NCI-H1694 treated with DMSO at 0.1 percent for 48 hours (cell line): ENCODE measurements around the gene CCDC27.

Experiments used
- DNase-seq: peaks from one replicate; lab custom pipeline; 2025; lab: John Stamatoyannopoulos, UW

The CCDC27 gene

DNA sequence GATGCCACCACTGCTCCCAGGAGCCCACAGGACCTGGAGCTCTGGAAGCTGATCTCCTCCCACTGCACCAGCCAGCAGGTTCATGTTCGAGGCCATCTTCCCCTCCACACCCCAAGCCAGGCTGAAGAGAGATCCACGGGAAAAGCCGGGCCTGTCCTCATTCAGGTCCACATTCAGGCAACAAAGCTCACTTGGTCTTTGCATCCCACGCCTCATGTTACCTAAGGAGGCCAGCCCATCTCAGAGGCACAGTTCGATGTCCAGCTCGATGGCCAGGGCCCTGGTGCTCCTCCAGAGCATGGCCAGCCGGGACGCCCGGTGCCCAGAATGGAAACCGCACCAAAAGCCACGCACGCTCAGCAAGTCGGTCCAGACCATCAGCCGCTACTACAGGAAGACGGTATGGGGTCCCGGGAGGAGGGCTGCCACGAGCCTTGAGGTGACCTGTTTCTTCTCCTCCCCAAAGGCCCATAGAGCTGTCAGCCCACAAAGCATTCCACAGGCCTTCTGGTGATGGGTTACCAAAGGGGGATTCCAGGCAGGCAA is at the start of gene CCDC27:
Gene CCDC27, plus strand, starts transcription at position 51 of the 546 bp plus-strand sequence. Its CDS starts 32 bp downstream, at position 83.
- no peak for DNase-seq

DNA sequence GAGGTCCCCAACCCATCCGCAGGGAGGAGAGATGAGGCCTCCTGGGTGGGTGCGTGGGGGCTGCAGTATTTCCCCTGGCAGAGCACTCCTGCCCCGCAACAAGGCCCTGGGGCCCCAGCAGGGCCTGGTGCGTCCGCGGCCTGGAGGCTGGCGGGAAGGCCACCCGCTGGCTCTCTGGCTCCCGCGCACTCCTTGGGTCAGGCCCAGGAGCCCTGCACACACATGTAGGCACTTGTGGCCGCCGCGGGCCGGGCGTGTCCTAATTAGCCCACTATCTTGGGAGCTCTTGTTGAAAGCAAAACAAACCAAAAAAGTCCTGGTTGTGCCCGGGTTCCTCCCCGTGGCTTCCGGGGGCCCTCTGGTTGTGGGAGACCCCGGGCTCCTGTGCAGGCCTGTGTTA is 49.7 kb upstream of the CCDC27 start:
- no peak for DNase-seq

- DNase-seq, result no peak
These were observed 49.1 kb upstream of the CCDC27 start for GRCh38 chr1:3702990-3703728.

DNA sequence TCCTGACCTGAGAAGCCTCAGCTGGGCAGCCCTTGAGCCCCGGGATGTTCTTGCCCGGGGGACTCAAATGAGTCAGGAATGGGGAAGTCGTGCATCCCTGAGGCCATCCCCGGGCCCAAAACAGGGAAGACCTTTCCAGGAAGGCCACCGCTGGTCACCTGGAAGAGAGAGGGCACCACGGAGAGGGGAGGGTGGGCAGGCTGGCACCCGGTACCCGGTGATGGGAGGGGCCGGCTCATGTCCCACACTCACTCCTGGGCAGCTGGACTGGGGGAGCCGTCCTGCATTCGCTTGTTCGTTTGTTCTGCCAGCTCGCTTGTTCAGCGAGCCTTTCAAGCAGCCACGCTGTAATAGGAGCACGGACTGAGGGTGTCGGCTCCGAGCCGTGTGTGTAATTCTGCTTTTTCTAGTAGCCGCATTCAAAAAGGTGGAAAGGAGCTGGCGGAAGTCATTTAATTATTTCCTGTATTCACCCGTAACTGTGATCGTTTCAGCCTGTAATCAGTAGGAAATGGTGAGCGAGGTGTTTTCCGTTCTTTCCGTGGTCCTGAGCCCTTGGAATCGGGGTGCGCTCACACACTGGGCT is 48.4 kb upstream of the CCDC27 start:
- no peak for DNase-seq

GRCh38 chr1:3705341-3705950 is 46.8 kb upstream of the CCDC27 start:
- no peak for DNase-seq

DNA sequence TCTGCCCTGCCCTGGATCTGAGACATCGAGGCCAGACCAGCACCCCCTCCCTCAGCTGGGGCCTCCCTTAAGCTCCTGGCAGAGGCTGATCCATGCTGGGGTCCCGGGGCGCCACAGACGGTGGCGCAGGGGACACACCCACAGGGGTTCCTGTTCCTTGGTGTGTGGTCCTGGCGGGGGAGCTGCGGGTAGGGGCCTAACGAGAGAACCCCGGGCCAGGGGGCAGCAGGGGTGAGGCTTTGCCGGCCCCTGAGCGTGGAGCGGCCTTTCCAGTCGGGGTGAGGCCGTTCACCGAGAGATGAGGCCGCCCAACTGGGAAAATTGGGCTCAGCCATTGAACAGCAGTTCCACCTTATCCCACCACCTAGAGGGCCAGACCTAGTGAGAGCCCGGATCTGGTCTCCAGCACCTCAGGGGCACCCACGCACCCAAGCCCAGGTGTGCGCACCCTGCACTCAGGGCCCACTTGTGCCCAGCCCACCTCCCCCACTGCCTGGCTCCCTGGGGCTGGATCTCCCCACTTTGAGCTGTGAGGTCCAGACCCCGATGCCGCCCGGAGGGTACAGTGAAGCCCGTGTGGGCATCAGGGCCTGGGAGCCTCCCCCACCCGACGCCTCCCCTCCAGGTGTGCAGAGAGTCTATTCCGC is 45.5 kb upstream of the CCDC27 start:
- no peak for DNase-seq

GRCh38 chr1:3707298-3707938 is 44.8 kb upstream of the CCDC27 start:
- DNase-seq, result no peak

DNA sequence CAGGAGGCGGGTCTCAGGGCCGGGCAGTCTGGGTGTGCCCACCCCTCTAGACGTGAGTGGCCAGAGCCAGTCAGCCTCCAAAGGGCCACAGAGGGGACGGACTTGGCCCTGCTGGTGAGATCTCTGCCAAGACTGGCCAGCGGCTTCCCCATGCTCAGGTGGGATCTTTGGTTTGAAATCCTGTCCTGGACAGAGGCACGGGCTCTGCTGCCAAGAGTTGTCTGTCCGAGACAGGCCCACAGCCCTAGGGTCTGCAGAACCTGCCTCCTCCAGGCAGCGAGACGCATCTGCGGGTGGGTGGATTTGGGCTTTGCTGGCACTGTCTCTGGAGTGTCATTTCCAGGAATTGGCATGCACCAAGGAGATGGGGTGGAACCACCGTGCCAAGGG is 44.3 kb upstream of the CCDC27 start:
- DNase-seq, result no peak

- DNase-seq, result no peak
These were observed 43.5 kb upstream of the CCDC27 start for GRCh38 chr1:3708791-3709190.

DNA sequence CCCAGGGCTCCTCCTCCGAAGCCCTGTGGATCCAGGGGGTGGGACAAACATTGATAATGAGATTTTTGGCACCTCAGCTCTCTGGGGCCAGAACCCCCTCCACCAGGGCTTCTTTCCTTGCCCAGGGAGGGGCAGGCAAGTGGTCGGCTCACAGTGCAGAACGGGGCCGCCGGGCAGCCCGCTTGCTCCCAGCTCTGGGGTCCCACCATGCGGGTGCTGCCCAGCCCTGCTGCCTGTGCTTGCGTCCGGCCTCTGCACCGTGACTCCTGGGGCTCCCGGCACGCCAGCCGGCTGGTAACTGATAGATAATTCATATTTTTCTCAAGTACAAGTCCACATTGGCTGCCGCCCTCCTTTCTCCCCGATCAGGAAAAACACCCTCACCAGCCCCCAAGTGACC is 42.0 kb upstream of the CCDC27 start:
- no peak for DNase-seq

DNA sequence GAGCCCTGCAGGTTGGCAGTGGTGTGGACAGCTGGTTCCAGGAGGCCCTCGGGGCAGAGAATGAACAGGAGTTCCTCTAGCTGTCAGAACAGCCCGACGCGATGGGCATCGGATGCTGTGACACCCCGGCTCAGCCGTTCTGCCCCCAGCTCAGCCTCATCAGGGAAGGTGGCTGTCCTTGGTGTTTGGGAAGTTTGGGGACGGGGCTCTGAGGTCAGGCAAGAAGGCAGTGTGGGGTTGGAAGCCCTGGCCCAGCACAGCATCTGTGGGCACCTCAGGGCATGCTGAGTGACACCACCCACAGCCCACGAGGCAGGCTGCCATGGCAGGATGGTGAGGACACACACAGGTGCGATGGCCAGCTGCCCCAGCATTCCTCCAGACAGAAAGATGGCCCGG is 40.9 kb upstream of the CCDC27 start:
- DNase-seq, result no peak

GRCh38 chr1:3711780-3712451 is 40.3 kb upstream of the CCDC27 start:
- no peak for DNase-seq

GRCh38 chr1:3712573-3713535 is 39.4 kb upstream of the CCDC27 start:
- DNase-seq, result no peak

- DNase-seq, result no peak
These were observed 38.4 kb upstream of the CCDC27 start for GRCh38 chr1:3713840-3714239.

DNA sequence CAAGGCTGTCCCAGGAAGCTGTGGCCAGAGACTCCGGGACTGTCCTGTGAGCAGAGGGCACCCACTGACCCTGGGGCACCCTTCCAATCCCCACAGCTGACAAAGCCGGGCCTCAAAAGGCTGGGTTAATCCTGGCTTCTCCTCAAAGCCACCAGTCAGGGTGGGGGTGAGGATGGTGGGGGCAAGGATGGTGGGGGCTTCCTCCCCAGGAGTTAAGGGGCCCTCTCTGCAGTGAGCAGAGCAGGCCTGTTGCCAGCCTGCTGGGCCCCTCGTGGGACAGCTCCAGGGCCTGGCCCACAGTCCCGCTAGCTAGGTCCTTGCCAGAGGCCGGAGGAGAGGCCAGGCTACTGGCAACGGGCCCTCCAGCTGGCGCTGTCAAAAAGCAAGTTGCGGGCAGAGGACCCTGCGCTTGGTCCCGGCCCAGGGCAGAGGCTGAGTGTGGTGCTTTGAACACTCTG is 37.9 kb upstream of the CCDC27 start:
- DNase-seq, result no peak

DNA sequence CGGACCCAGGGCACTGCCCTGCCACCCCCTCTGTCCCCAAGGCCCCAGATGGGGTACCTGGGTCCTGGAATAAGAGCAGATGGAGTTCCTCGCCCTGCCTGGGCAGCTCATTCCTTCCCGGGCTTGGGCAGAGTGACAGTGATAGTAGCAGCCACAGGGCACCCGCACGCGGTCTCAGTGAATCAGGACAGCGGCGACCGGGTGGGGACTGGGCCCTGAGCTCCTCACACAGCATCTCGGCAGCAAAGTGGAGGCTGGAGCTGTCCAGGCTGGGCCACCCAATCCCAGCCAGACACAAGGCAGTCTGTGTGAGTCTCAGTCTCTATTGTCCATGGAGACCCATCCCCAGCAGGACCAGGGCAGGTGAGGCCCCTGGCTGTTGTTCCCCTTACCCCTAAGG is 37.4 kb upstream of the CCDC27 start:
- no peak for DNase-seq

DNA sequence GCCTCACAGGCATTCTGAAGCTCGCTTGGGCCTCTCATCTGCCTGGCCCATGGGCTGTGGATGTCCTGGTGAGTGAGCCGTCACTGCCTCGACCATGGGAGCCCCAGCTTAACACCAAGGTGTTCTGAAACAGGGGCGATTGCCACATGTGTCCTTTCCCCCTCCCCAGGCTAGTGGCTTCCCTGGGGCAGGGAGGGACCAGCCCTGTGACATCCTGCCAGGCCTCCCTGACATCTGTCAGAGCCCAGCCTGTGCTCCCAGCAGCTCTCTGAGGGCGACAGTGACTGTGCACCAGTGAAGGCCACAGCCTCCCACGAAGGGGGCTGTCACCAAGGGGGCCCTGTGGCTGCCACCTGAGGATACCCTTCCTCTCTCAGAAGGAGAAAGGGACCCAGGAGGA is 35.9 kb upstream of the CCDC27 start:
- peak; percentile 57 for DNase-seq

DNA sequence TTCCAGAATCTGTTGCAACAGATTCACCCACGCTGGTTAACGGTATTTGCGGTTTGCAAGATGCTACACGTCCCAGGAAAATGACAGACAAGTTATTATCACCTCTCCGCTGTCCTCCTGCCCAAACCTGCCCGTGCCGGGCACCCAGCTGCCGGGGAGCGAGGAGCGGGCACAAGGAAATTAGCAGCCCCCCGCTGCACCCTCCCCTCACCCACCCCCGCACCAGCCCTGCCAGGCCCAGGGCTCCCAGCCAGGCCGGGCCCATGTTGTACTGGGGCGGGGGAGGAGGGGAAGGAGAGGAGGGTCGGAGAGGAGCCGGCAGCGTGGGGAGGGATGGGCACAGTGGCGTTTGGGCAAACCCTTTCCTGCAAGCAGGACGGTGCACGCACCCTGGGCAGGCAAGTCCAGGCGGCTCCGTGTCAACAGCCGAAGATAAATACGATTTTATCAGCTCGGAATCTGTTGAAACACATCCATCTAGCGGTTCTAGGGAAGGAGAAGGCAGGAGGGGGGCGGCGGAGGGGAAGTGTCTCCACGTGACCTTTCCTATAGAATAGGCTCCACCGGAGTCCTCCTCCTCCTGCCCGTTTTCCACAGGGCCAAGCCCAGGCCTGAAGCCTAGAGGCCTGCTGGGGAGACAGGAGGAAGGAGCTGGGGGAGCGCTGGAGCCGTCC is 35.1 kb upstream of the CCDC27 start:
- DNase-seq, result peak; percentile 98

- DNase-seq, result peak; percentile 41
These were observed 34.3 kb upstream of the CCDC27 start for GRCh38 chr1:3717715-3718601.
